NOMO-1 treated with DMSO at 0.1 percent for 48 hours (cell line): ENCODE results near the gene CALML4.
"Not testable (repeated sequence)": the region's sequence is repeated elsewhere in the genome, so short reads cannot be mapped to it uniquely, and the experiment has no call there.

Source experiments
- DNase-seq: peaks from one replicate; lab custom pipeline; 2025; ENCODE audit not compliant: unreplicated experiment; lab: John Stamatoyannopoulos, UW

Gene CALML4

GRCh38 chr15:68192804-68193486 lies 12.2 kb downstream of the CALML4 start:
- no peak for DNase-seq

- DNase-seq = no peak
These were observed 13.0 kb downstream of the CALML4 start for GRCh38 chr15:68192117-68192516.

- no peak for DNase-seq
These were observed 13.6 kb downstream of the CALML4 start for GRCh38 chr15:68191555-68191954.

GRCh38 chr15:68190048-68190447 lies 15.1 kb downstream of the CALML4 start:
- DNase-seq = no peak

- DNase-seq = no peak
These were observed 16.5 kb downstream of the CALML4 start for GRCh38 chr15:68188647-68189046.

GRCh38 chr15:68187559-68187958 lies 17.6 kb downstream of the CALML4 start:
- DNase-seq = no peak

GRCh38 chr15:68186671-68187397 lies 18.3 kb downstream of the CALML4 start:
- no peak for DNase-seq

- DNase-seq = no peak
These were observed 20.3 kb downstream of the CALML4 start for GRCh38 chr15:68184616-68185480.

GRCh38 chr15:68183616-68184315 lies 21.4 kb downstream of the CALML4 start:
- no peak for DNase-seq

- no peak for DNase-seq
These were observed 27.4 kb downstream of the CALML4 start for GRCh38 chr15:68177742-68178141.

GRCh38 chr15:68176601-68177000 lies 28.5 kb downstream of the CALML4 start:
- DNase-seq = no peak

- peak; percentile 44 for DNase-seq
These were observed 29.6 kb downstream of the CALML4 start for GRCh38 chr15:68175526-68175925.

GRCh38 chr15:68173119-68173518 lies 32.0 kb downstream of the CALML4 start:
- no peak for DNase-seq

GRCh38 chr15:68172037-68172436 lies 33.1 kb downstream of the CALML4 start:
- DNase-seq = not testable (repeated sequence)

- no peak for DNase-seq
These were observed 38.3 kb downstream of the CALML4 start for GRCh38 chr15:68166847-68167246.

- no peak for DNase-seq
These were observed 41.9 kb downstream of the CALML4 start for GRCh38 chr15:68163191-68163590.

- DNase-seq = no peak
These were observed 47.0 kb downstream of the CALML4 start for GRCh38 chr15:68158046-68158628.

GRCh38 chr15:68157074-68157473 lies 48.1 kb downstream of the CALML4 start:
- no peak for DNase-seq

- DNase-seq = no peak
These were observed 50.1 kb downstream of the CALML4 start for GRCh38 chr15:68154923-68155559.

- no peak for DNase-seq
These were observed 52.8 kb downstream of the CALML4 start for GRCh38 chr15:68152342-68152741.
